IMR-90 (cell line): Measurements from ENCODE around the gene IGSF8. TPM values are rescaled to one million over a fixed set of nuclear protein-coding genes. Genes with fewer than 3 reads are reported as not detected.

Experiments
- ATAC-seq: fragments of 200-7000 bp; cut with Tn5 transposase; 2 replicates; pipeline ENCODE4 v1.9.1; 2020; ENCODE audit warnings: low read depth, mild to moderate bottlenecking, moderate library complexity
- BruUV-seq: library from RNA; stranded (reverse); fragments of 400-500 nt; replicated peaks from 2 replicates; lab custom pipeline; 2021; lab: Mats Ljungman, UMichigan
- CTCF ChIA-PET: fragments of 300-600 bp; formaldehyde crosslinking; extraction: SDS; loops from one replicate; lab custom pipeline; 2021; ENCODE audit warnings: antibody characterized with exemption; lab: Yijun Ruan, JAX
- POLR2A ChIA-PET: fragments of 300-600 bp; sonication (Branson Sonifier 250); formaldehyde crosslinking; loops from one replicate; lab custom pipeline; 2022; ENCODE audit warnings: antibody characterized with exemption; ENCODE audit not compliant: unreplicated experiment; lab: Charles Lee
- DNase-seq: peaks from one replicate; pipeline ENCODE4 v3.0.0; 2013
- H2AFZ ChIP-seq: replicated peaks from 2 replicates; pipeline ENCODE3; 2013; ENCODE audit warnings: low read length, mild to moderate bottlenecking; ENCODE audit not compliant: poor library complexity
- H2AK5ac ChIP-seq: 2 replicates; pipeline ENCODE4 v1.6.1; 2013; ENCODE audit warnings: low read depth, low read length, inconsistent platforms
- H2AK9ac ChIP-seq: replicated peaks from 2 replicates; pipeline ENCODE3; 2013; ENCODE audit warnings: mild to moderate bottlenecking, low read depth, low read length, moderate library complexity; ENCODE audit not compliant: poor library complexity
- H2BK120ac ChIP-seq: 2 replicates; pipeline ENCODE4 v1.6.1; 2013; ENCODE audit warnings: low read depth, low read length, inconsistent platforms
- H2BK15ac ChIP-seq: 3 replicates; pipeline ENCODE4 v1.6.1; 2013; ENCODE audit warnings: low read depth, low read length, inconsistent platforms
- H2BK20ac ChIP-seq: 2 replicates; pipeline ENCODE4 v1.6.1; 2013; ENCODE audit warnings: low read depth, mild to moderate bottlenecking, inconsistent platforms, low read length, moderate library complexity
- H2BK5ac ChIP-seq: 2 replicates; pipeline ENCODE4 v1.6.1; 2013; ENCODE audit warnings: mild to moderate bottlenecking, low read depth, low read length, inconsistent platforms; ENCODE audit not compliant: poor library complexity, severe bottlenecking
- H3K14ac ChIP-seq: replicated peaks from 2 replicates; pipeline ENCODE4 v1.6.1; 2013; ENCODE audit warnings: low read depth, low read length, inconsistent platforms
- H3K18ac ChIP-seq: 2 replicates; pipeline ENCODE4 v1.6.1; 2013; ENCODE audit warnings: low read depth, low read length, control low read depth
- H3K23ac ChIP-seq: 2 replicates; pipeline ENCODE4 v1.6.1; 2013; ENCODE audit warnings: low read depth, low read length, inconsistent platforms
- H3K27ac ChIP-seq: 2 replicates; pipeline ENCODE4 v1.5.1; 2013; ENCODE audit warnings: mild to moderate bottlenecking, control low read depth, low read length; ENCODE audit not compliant: insufficient read depth
- H3K27me3 ChIP-seq: 2 replicates; pipeline ENCODE4 v1.6.1; 2013; ENCODE audit warnings: low read length; ENCODE audit not compliant: control insufficient read depth, insufficient read depth
- H3K36me3 ChIP-seq: 2 replicates; pipeline ENCODE4 v1.6.1; 2013; ENCODE audit warnings: low read length, mixed read lengths; ENCODE audit not compliant: control insufficient read depth, insufficient read depth
- H3K4ac ChIP-seq: 2 replicates; pipeline ENCODE4 v1.6.1; 2013; ENCODE audit warnings: low read depth, low read length, inconsistent platforms
- H3K4me1 ChIP-seq: 2 replicates; pipeline ENCODE4 v1.6.1; 2013; ENCODE audit warnings: low read length, mixed read lengths; ENCODE audit not compliant: control insufficient read depth, insufficient read depth
- H3K4me2 ChIP-seq: 2 replicates; pipeline ENCODE4 v1.6.1; 2013; ENCODE audit warnings: low read depth, mild to moderate bottlenecking, control low read depth, low read length, moderate library complexity
- H3K4me3 ChIP-seq: 2 replicates; pipeline ENCODE4 v1.5.1; 2013; ENCODE audit warnings: low read depth, mild to moderate bottlenecking, control low read depth, low read length, moderate library complexity; ENCODE audit not compliant: insufficient read depth
- H3K56ac ChIP-seq: 2 replicates; pipeline ENCODE4 v1.6.1; 2013; ENCODE audit warnings: low read length, inconsistent platforms; ENCODE audit not compliant: insufficient read depth; ENCODE audit errors: extremely low read depth
- H3K79me1 ChIP-seq, 2 experiments: 2 replicates each; pipeline ENCODE4 v1.6.1; 2013; ENCODE audit warnings: low read length in 2 of 2, inconsistent platforms in 1 of 2, low read depth in 1 of 2
- H3K9ac ChIP-seq: 2 replicates; pipeline ENCODE4 v1.6.1; 2013; ENCODE audit warnings: low read depth, low read length, control low read depth
- H3K9me1 ChIP-seq: 2 replicates; pipeline ENCODE4 v1.6.1; 2013; ENCODE audit warnings: low read length, inconsistent platforms; ENCODE audit not compliant: insufficient read depth
- H3K9me3 ChIP-seq: 2 replicates; pipeline ENCODE4 v1.6.1; 2013; ENCODE audit warnings: low read length; ENCODE audit not compliant: control insufficient read depth, insufficient read depth
- H4K20me1 ChIP-seq: 2 replicates; pipeline ENCODE4 v1.6.1; 2013; ENCODE audit warnings: low read length, inconsistent platforms; ENCODE audit not compliant: insufficient read depth
- H4K5ac ChIP-seq: 2 replicates; pipeline ENCODE4 v1.6.1; 2013; ENCODE audit warnings: mild to moderate bottlenecking, low read depth, low read length, control low read depth
- H4K8ac ChIP-seq, 2 experiments: 2 replicates each; pipeline ENCODE4 v1.6.1; 2013; ENCODE audit warnings: low read depth in 2 of 2, low read length in 2 of 2, control low read depth in 1 of 2, inconsistent platforms in 1 of 2
- H4K91ac ChIP-seq: 2 replicates; pipeline ENCODE4 v1.6.1; 2013; ENCODE audit warnings: low read depth, low read length, inconsistent platforms; ENCODE audit not compliant: insufficient read depth
- BHLHE40 ChIP-seq: fragments of 150-350 bp; IDR thresholded peaks from 2 replicates; pipeline ENCODE4 v1.6.1; 2016; ENCODE audit warnings: mild to moderate bottlenecking, low read depth, low read length
- FOS ChIP-seq: fragments of 150-350 bp; IDR thresholded peaks from 2 replicates; pipeline ENCODE4 v1.6.1; 2016; ENCODE audit warnings: low read depth, low read length
- MAFK ChIP-seq: IDR thresholded peaks from 2 replicates; pipeline ENCODE4 v1.6.1; 2012; ENCODE audit warnings: low read depth, low read length, improper control_type of control experiment
- NFE2L2 ChIP-seq: fragments of 150-350 bp; IDR thresholded peaks from 2 replicates; pipeline ENCODE4 v1.6.1; 2016; ENCODE audit warnings: low read depth, mild to moderate bottlenecking, low read length
- RCOR1 ChIP-seq: IDR thresholded peaks from 2 replicates; pipeline ENCODE4 v1.6.1; 2012; ENCODE audit warnings: mild to moderate bottlenecking, low read length, improper control_type of control experiment; ENCODE audit not compliant: insufficient replicate concordance
- RFX5 ChIP-seq: IDR thresholded peaks from 2 replicates; pipeline ENCODE4 v1.8.0; 2012; ENCODE audit warnings: low read depth, mild to moderate bottlenecking, low read length, moderate library complexity
- WGBS, 2 experiments: methylation state at CpG; one replicate each; pipeline versions ENCODE4 v1.1.5 to v1.1.7; 2013; ENCODE audit warnings: missing lambda C conversion rate in 2 of 2; ENCODE audit not compliant: insufficient read length in 1 of 2; ENCODE audit errors: extremely low coverage in 2 of 2; 5-methylcytosine and 5-hydroxymethylcytosine counted together
- dilution Hi-C: fragments of 300-500 bp; cut with HindIII; formaldehyde crosslinking; loops from one replicate; pipeline ENCODE4 v1.14.3; 2018; ENCODE audit warnings: low sequenced_read_pairs; ENCODE audit not compliant: unreplicated experiment
- in situ Hi-C: fragments of 300-500 bp; cut with MboI; formaldehyde crosslinking; loops from 3 replicates; pipeline ENCODE4 v1.14.3; 2019; ENCODE audit warnings: low sequenced_read_pairs, inconsistent platforms, mixed read lengths
- intact Hi-C: fragments of 100-400 bp; cut with micrococcal nuclease; formaldehyde crosslinking; loops from 2 replicates; pipeline ENCODE4 v1.10.0; 2022
- polyA plus RNA-seq, 3 experiments: library from polyadenylated mRNA; depleted of rRNA; stranded (reverse); fragments of >200 nt; gene quantifications; 2 replicates each; pipeline ENCODE4 v1.2.3, GENCODE V29; 2012; ENCODE audit warnings: low replicate concordance in 1 of 3
- total RNA-seq: library from RNA; depleted of rRNA; stranded (reverse); fragments of >200 nt; gene quantifications from 2 replicates; pipeline ENCODE4 v1.2.3, GENCODE V29; 2012
- TF ChIP-seq, protein P1 (sequence below): fragments of 150-350 bp; IDR thresholded peaks from 2 replicates; pipeline ENCODE4 v1.6.1; 2017; ENCODE audit warnings: mild to moderate bottlenecking, antibody characterized with exemption, low read length, low read depth

The IGSF8 gene
- total and polyA plus RNA-seq, 2 of the 4 experiments (the other 2 are of a cell fraction): 8.8 to 25.2 TPM

DNA sequence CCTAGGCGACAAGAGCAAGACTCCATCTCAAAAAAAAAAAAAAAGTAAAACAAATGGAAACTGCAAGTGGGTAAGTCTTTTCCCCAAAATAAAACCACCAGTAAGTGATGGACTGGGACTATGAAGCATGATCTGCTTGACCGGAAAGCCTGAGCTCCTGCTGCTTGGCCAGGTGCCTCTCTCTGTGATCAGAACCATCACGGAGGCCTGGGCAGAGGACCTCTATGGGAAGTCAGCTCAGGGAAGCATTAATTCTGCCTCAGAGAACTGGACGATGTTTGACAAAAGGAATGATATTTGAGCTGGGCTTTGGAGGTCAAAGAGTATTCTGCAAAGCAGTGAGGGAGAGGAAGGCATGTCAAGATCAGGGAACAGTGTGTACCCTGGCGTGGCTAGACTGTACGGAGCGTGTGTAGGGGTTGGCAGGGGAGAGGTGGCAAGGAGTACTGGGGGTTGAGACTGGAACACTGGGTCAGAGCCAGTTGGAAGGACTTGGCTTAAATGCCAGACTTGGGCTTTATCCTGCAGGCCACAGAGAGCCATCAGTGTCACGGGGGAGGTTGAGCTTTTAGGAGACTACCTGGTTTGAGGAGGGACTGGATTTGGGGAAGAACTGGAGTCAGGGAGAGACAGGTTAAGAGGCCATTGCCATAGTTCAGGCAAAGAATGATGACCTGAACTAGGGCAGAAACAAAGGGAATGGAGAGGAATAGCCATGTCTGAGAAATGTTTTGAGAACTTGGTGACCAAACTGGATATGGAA, 33.6 kb upstream of the IGSF8 start:
- WGBS, 2 experiments: 58% methylated on average over 3 of the region's 8 CpGs; no CpG with 5 or more reads in 1 of the 2 experiments
- intact Hi-C loops: no loop called here
- CTCF ChIA-PET: no interaction called here

More for the DNA sequence above, 33.6 kb upstream of the IGSF8 start:
- Histone ChIP-seq H4K8ac (no peak overlapping the region), H4K91ac (no peak overlapping the region), H4K20me1 (no peaks in the 10 kb centered on the region), H3K4me1 (0 out of 2 replicates have a peak, but pooled peaks cover 2% of the 10 kb centered on the region), H3K56ac (no peak overlapping the region), H3K14ac (no peak overlapping the region), H3K36me3 (no peaks in the 10 kb centered on the region), H2BK120ac (no peak overlapping the region), H2AFZ (no peak overlapping the region), H3K27ac (no peak overlapping the region), H2BK20ac (no peak overlapping the region), H4K5ac (no peak overlapping the region), H2AK5ac (no peak overlapping the region), H3K9me3 (no peaks in the 10 kb centered on the region), H3K4ac (no peak overlapping the region), H3K9ac (no peak overlapping the region), H3K4me3 (no peak overlapping the region), H3K23ac (no peak overlapping the region), H3K9me1 (peaks cover 6% of the 10 kb centered on the region; the same call in 1 of the 2 replicates), H3K27me3 (peaks cover 29% of the 10 kb centered on the region), H2AK9ac (no peak overlapping the region), H3K18ac (no peak overlapping the region), H2BK15ac (no peak overlapping the region), H3K79me1 (no peaks in the 10 kb centered on the region), H3K4me2 (no peak overlapping the region), H2BK5ac (no peak overlapping the region)
- in situ Hi-C loops (no loop called here), dilution Hi-C loops (no loop called here)
- DNase-seq: no peak
- TF ChIP-seq BHLHE40 (no peak), RFX5 (no peak), RCOR1 (no peak), FOS (no peak), NFE2L2 (no peak), MAFK (no peak)
- TF ChIP-seq, protein P1, sequence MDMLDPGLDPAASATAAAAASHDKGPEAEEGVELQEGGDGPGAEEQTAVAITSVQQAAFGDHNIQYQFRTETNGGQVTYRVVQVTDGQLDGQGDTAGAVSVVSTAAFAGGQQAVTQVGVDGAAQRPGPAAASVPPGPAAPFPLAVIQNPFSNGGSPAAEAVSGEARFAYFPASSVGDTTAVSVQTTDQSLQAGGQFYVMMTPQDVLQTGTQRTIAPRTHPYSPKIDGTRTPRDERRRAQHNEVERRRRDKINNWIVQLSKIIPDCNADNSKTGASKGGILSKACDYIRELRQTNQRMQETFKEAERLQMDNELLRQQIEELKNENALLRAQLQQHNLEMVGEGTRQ: no peak
- POLR2A ChIA-PET: no interaction called here
- no TSS peak for BruUV-seq
- ATAC-seq: no peak
